DND-41 (cell line): ENCODE measurements around the gene NFKBIL1.

Experiments used
- EZH2 ChIP-seq: IDR thresholded peaks from 3 replicates; pipeline ENCODE4 v1.6.1; 2012; ENCODE audit warnings: borderline replicate concordance, low read depth, mild to moderate bottlenecking, moderate library complexity, low read length, inconsistent platforms; ENCODE audit not compliant: severe bottlenecking
- TF ChIP-seq, protein P1 (sequence below): IDR thresholded peaks from 2 replicates; pipeline ENCODE4 v1.5.1; 2012; ENCODE audit warnings: borderline replicate concordance, low read length, moderate library complexity, mild to moderate bottlenecking; ENCODE audit not compliant: poor library complexity, severe bottlenecking; ENCODE audit errors: extremely low read depth

DNA sequence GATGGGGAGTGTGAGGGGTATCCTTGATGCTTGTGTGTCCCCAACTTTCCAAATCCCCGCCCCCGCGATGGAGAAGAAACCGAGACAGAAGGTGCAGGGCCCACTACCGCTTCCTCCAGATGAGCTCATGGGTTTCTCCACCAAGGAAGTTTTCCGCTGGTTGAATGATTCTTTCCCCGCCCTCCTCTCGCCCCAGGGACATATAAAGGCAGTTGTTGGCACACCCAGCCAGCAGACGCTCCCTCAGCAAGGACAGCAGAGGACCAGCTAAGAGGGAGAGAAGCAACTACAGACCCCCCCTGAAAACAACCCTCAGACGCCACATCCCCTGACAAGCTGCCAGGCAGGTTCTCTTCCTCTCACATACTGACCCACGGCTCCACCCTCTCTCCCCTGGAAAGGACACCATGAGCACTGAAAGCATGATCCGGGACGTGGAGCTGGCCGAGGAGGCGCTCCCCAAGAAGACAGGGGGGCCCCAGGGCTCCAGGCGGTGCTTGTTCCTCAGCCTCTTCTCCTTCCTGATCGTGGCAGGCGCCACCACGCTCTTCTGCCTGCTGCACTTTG lies 28.0 kb downstream of the NFKBIL1 start, which contains the start of gene TNF:
- TF ChIP-seq, protein P1, sequence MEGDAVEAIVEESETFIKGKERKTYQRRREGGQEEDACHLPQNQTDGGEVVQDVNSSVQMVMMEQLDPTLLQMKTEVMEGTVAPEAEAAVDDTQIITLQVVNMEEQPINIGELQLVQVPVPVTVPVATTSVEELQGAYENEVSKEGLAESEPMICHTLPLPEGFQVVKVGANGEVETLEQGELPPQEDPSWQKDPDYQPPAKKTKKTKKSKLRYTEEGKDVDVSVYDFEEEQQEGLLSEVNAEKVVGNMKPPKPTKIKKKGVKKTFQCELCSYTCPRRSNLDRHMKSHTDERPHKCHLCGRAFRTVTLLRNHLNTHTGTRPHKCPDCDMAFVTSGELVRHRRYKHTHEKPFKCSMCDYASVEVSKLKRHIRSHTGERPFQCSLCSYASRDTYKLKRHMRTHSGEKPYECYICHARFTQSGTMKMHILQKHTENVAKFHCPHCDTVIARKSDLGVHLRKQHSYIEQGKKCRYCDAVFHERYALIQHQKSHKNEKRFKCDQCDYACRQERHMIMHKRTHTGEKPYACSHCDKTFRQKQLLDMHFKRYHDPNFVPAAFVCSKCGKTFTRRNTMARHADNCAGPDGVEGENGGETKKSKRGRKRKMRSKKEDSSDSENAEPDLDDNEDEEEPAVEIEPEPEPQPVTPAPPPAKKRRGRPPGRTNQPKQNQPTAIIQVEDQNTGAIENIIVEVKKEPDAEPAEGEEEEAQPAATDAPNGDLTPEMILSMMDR: no peak
- no peak for TF ChIP-seq EZH2
